Brain microvascular endothelial cell (primary cell): ENCODE measurements around the gene MMADHC.

Experiments used
- DNase-seq: peaks from one replicate; pipeline ENCODE4 v3.0.0-alpha.2; 2020
- H3K27ac ChIP-seq: fragments of 250-450 bp; sonication (Bioruptor Pico); 2 replicates; pipeline ENCODE4 v1.5.1; 2020; ENCODE audit warnings: mild to moderate bottlenecking, moderate library complexity
- H3K27me3 ChIP-seq: fragments of 250-450 bp; sonication (Bioruptor Pico); replicated peaks from 2 replicates; pipeline ENCODE4 v1.5.1; 2020; ENCODE audit warnings: mild to moderate bottlenecking
- H3K36me3 ChIP-seq: fragments of 250-450 bp; sonication (Bioruptor Pico); replicated peaks from 2 replicates; pipeline ENCODE4 v1.5.1; 2020; ENCODE audit warnings: mild to moderate bottlenecking
- H3K4me3 ChIP-seq: 2 replicates; pipeline ENCODE4 v1.5.1; 2011; ENCODE audit warnings: low read depth, mild to moderate bottlenecking, control low read depth, low read length, moderate library complexity
- CTCF ChIP-seq: IDR thresholded peaks from 2 replicates; pipeline ENCODE4 v1.5.1; 2011; ENCODE audit warnings: low read depth, mild to moderate bottlenecking, moderate library complexity, low read length, control low read depth, inconsistent platforms; ENCODE audit errors: missing control alignments
- in situ Hi-C: cut with HindIII; loops from 2 replicates; pipeline ENCODE4 v1.10.0; 2017; ENCODE audit warnings: low sequenced_read_pairs, low pct_ligation_motif_present

MMADHC gene

GRCh38 chr2:149587220-149587949 is at the start of gene MMADHC:
TSS of gene MMADHC (minus strand) at chr2:149587775. CDS start at chr2:149587097, 678 bp downstream.
- H3K27me3 ChIP-seq: no peaks in the 10 kb centered on the region
- peak within 1 kb of the TSS; percentile 94 for H3K4me3 ChIP-seq
- H3K36me3 ChIP-seq: peaks cover 15% of the 10 kb centered on the region
- TF ChIP-seq CTCF: no peak
- peak within 1 kb of the TSS; percentile 99 for H3K27ac ChIP-seq
- peak; percentile 94 for DNase-seq
- in situ Hi-C loops: no loop called here

GRCh38 chr2:149634103-149634502 is 46.5 kb upstream of the MMADHC start:
- H3K27me3 ChIP-seq: no peaks in the 10 kb centered on the region
- no peaks in the 10 kb centered on the region for H3K36me3 ChIP-seq
- no peak for DNase-seq
- H3K4me3 ChIP-seq: no peak overlapping the region
- TF ChIP-seq CTCF: no peak
- no peak overlapping the region for H3K27ac ChIP-seq
- in situ Hi-C loops: no loop called here

GRCh38 chr2:149630445-149630844 is 42.9 kb upstream of the MMADHC start:
- H3K27me3 ChIP-seq: no peaks in the 10 kb centered on the region
- no peaks in the 10 kb centered on the region for H3K36me3 ChIP-seq
- in situ Hi-C loops: no loop called here
- no peak for DNase-seq
- no peak overlapping the region for H3K4me3 ChIP-seq
- H3K27ac ChIP-seq: no peak overlapping the region
- no peak for TF ChIP-seq CTCF

- in situ Hi-C loops: no loop called here
- Histone ChIP-seq H3K27ac (no peak overlapping the region), H3K27me3 (no peaks in the 10 kb centered on the region), H3K4me3 (no peak overlapping the region), H3K36me3 (no peaks in the 10 kb centered on the region)
- no peak for DNase-seq
- TF ChIP-seq CTCF: no peak
Observed at GRCh38 chr2:149629026-149629425, 41.5 kb upstream of the MMADHC start.

- DNase-seq: no peak
- TF ChIP-seq CTCF: no peak
- Histone ChIP-seq H3K4me3 (no peak overlapping the region), H3K27me3 (no peaks in the 10 kb centered on the region), H3K36me3 (no peaks in the 10 kb centered on the region), H3K27ac (no peak overlapping the region)
- in situ Hi-C loops: no loop called here
Observed at GRCh38 chr2:149627111-149627801, 39.7 kb upstream of the MMADHC start.
